Hippocampal formation (tissue), 2 donors: Measurements from ENCODE around the gene ADAP1.
"Not testable (repeated sequence)": the region's sequence is repeated elsewhere in the genome, so short reads cannot be mapped to it uniquely, and the experiment has no call there.

Source experiments
- DNase-seq, 2 donors: peaks; one replicate each; lab custom pipeline; 2025; lab: John Stamatoyannopoulos, UW

Gene ADAP1

GRCh38 chr7:974820-975681 is 20.6 kb upstream of the ADAP1 start, which contains the start of gene COX19:
Gene COX19 (minus strand): TSS chr7:975549. CDS start chr7:975509, 40 bp downstream.
- peak; percentile 55 to 86 for DNase-seq

GRCh38 chr7:974172-974571 is 19.7 kb upstream of the ADAP1 start:
- no peak for DNase-seq

- no peak for DNase-seq
Observed at GRCh38 chr7:973312-973711, 18.8 kb upstream of the ADAP1 start.

GRCh38 chr7:972676-973309 is 18.3 kb upstream of the ADAP1 start:
- no peak for DNase-seq

- no peak for DNase-seq
Observed at GRCh38 chr7:972110-972509, 17.6 kb upstream of the ADAP1 start.

GRCh38 chr7:970744-971143 is 16.3 kb upstream of the ADAP1 start:
- DNase-seq, result no peak

- no peak for DNase-seq
Observed at GRCh38 chr7:969403-969802, 14.9 kb upstream of the ADAP1 start.

GRCh38 chr7:968205-969105 is 14.0 kb upstream of the ADAP1 start:
- DNase-seq, result no peak

GRCh38 chr7:967361-968082 is 13.0 kb upstream of the ADAP1 start:
- DNase-seq, result no peak

- DNase-seq, result no peak
Observed at GRCh38 chr7:966291-967069, 12.0 kb upstream of the ADAP1 start.

GRCh38 chr7:964401-965231 is 10.1 kb upstream of the ADAP1 start:
- DNase-seq, result peak; percentile 13 to 42

- no peak for DNase-seq
Observed at GRCh38 chr7:963236-964078, 9.0 kb upstream of the ADAP1 start.

- no peak for DNase-seq
Observed at GRCh38 chr7:962401-963081, 8.1 kb upstream of the ADAP1 start.

- no peak for DNase-seq
Observed at GRCh38 chr7:961546-962400, 7.3 kb upstream of the ADAP1 start.

- DNase-seq, result not testable (repeated sequence)
Observed at GRCh38 chr7:960972-961371, 6.5 kb upstream of the ADAP1 start.

- DNase-seq, result no peak
Observed at GRCh38 chr7:960269-960871, 5.9 kb upstream of the ADAP1 start.

- DNase-seq, result not testable (repeated sequence)
Observed at GRCh38 chr7:959740-960139, 5.3 kb upstream of the ADAP1 start.
